ENCODE data around the gene IFT25. TPM values are rescaled to one million over a fixed set of nuclear protein-coding genes. Genes with fewer than 3 reads are reported as not detected.

The IFT25 gene
- total and polyA plus RNA-seq, 2 of the 13 experiments (the other 11 are each of a cell fraction or from before 2014, with no cell fraction given) = 19.7 to 48.0 TPM

DNA sequence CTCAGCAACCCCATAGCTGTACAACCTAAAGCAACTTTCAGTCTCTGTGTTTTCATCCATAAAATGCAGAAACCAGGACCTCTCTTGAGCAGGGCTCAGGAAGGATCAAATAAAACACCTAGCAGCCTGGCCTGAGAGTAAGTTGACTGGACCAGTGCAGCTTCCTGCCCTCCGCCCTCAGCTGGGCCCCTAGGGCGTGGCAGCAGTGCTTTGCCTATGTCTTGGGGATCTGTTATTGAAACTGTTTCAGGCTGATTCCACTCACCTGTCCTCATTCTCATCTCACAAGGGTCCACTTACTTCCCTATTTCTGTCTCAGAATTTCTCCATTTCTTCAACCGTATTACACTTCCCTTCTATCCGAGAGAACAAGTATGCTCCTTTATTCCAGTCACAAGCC lies 18.0 kb upstream of the IFT25 start:
- Histone ChIP-seq H3K4me3 (replicated peaks in 1 of 3; ENCODE audit: insufficient read depth in 1 of 3, low read depth in 2 of 3, low read length in 3 of 3) (no peak overlapping the region), H3K79me2 (ENCODE audit: insufficient read depth, low read length) (no peaks in the 10 kb centered on the region), H4K20me1 (ENCODE audit: insufficient read depth, low read length) (no peaks in the 10 kb centered on the region), H3K9ac (ENCODE audit: insufficient read depth, low read depth, low read length) (no peak overlapping the region), H3K4me2 (ENCODE audit: low read depth, low read length) (no peak overlapping the region), H3K27me3 (ENCODE audit: control insufficient read depth in 1 of 2, insufficient read depth in 2 of 2, low read length in 2 of 2) (no peaks in the 10 kb centered on the region), H2AFZ (ENCODE audit: low read length) (no peak overlapping the region), H3K27ac (ENCODE audit: extremely low read length, insufficient read depth, low read length) (no peak overlapping the region), H3K4me1 (ENCODE audit: insufficient read depth, low read length) (peaks cover 28% of the 10 kb centered on the region), H3K9me3 (ENCODE audit: low read length) (no peaks in the 10 kb centered on the region), H3K36me3 (replicated peaks in 1 of 2; ENCODE audit: control insufficient read depth in 1 of 2, insufficient read depth in 2 of 2, low read length in 2 of 2) (peaks cover 21 to 54% of the 10 kb centered on the region in 2 experiments)
- ChIA-PET POLR2A (interaction anchor here (1.5 to 1.8 kb wide), 2 partner anchors 18 to 19 kb away, joined by 4 read pairs; partner anchors contain the start of gene IFT25), CTCF (ENCODE audit: low intra/inter-chr PET ratio, low total read pairs) (no interaction called here)
- no TSS peak for BruUV-seq (replicated peaks)
- over 99% methylated on average over 4 of the region's 4 CpGs for WGBS (ENCODE audit: low lambda C conversion rate)
- no peak for TF ChIP-seq HNF4G (IDR thresholded peaks at IDR 0.05; ENCODE audit: borderline replicate concordance, low read depth, low read length)
- no peak for TF ChIP-seq HNF4G (CRISPR knock-in tag; IDR thresholded peaks at IDR 0.05; ENCODE audit: borderline replicate concordance, low read depth)
- no peak for TF ChIP-seq SMAD3 (CRISPR knock-in tag; IDR thresholded peaks at IDR 0.05)
- no peak for TF ChIP-seq CSRNP2 (CRISPR knock-in tag; conservative IDR thresholded peaks at IDR 0.05; ENCODE audit: low read depth)
- TF ChIP-seq TMF1 (CRISPR knock-in tag; IDR thresholded peaks at IDR 0.05; ENCODE audit: low read depth) = no peak
- TF ChIP-seq ZBTB8A (CRISPR knock-in tag; IDR thresholded peaks at IDR 0.05; ENCODE audit: borderline replicate concordance, low read depth) = no peak
- no peak for TF ChIP-seq NCOA5 (CRISPR knock-in tag; IDR thresholded peaks at IDR 0.05)
- in situ Hi-C loops (cut with HindIII; ENCODE audit: extremely low pct_ligation_motif_present, low pct_unique_long_range_greater_than_20kb) = no loop called here
- no peak for DNase-seq (ENCODE audit: low spot score)
- no peak for FAIRE-seq
- ATAC-seq = no peak
- intact Hi-C loops (cut with micrococcal nuclease; ENCODE audit: unreplicated experiment) = no loop called here

- CTCF ChIA-PET (ENCODE audit: low intra/inter-chr PET ratio, low total read pairs) = no interaction called here
- no peak for DNase-seq (ENCODE audit: low spot score)
- FAIRE-seq = no peak
- TF ChIP-seq ESRRA (CRISPR knock-in tag; IDR thresholded peaks at IDR 0.05; ENCODE audit: low read depth) = no peak
- no peak for TF ChIP-seq HNF1B (CRISPR knock-in tag; IDR thresholded peaks at IDR 0.05)
- TF ChIP-seq ZSCAN29 (CRISPR knock-in tag; conservative IDR thresholded peaks at IDR 0.05) = no peak
- no peak for TF ChIP-seq ZNF766 (CRISPR knock-in tag; IDR thresholded peaks at IDR 0.05; ENCODE audit: borderline replicate concordance)
- TF ChIP-seq, protein P1, sequence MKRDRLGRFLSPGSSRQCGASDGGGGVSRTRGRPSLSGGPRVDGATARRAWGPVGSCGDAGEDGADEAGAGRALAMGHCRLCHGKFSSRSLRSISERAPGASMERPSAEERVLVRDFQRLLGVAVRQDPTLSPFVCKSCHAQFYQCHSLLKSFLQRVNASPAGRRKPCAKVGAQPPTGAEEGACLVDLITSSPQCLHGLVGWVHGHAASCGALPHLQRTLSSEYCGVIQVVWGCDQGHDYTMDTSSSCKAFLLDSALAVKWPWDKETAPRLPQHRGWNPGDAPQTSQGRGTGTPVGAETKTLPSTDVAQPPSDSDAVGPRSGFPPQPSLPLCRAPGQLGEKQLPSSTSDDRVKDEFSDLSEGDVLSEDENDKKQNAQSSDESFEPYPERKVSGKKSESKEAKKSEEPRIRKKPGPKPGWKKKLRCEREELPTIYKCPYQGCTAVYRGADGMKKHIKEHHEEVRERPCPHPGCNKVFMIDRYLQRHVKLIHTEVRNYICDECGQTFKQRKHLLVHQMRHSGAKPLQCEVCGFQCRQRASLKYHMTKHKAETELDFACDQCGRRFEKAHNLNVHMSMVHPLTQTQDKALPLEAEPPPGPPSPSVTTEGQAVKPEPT (CRISPR knock-in tag; IDR thresholded peaks at IDR 0.05; ENCODE audit: low read depth) = no peak
- TF ChIP-seq ZKSCAN5 (CRISPR knock-in tag; IDR thresholded peaks at IDR 0.05) = no peak
These were observed 16.9 kb upstream of the IFT25 start for GRCh38 chr1:53962395-53962794.

More at GRCh38 chr1:53962395-53962794, 16.9 kb upstream of the IFT25 start:
- Histone ChIP-seq H3K9me3 (ENCODE audit: low read length) (no peaks in the 10 kb centered on the region), H3K4me1 (ENCODE audit: insufficient read depth, low read length) (peaks cover 19% of the 10 kb centered on the region), H2AFZ (ENCODE audit: low read length) (no peak overlapping the region), H4K20me1 (ENCODE audit: insufficient read depth, low read length) (no peaks in the 10 kb centered on the region), H3K27me3 (ENCODE audit: control insufficient read depth in 1 of 2, insufficient read depth in 2 of 2, low read length in 2 of 2) (no peaks in the 10 kb centered on the region), H3K36me3 (replicated peaks in 1 of 2; ENCODE audit: control insufficient read depth in 1 of 2, insufficient read depth in 2 of 2, low read length in 2 of 2) (peaks cover 20 to 60% of the 10 kb centered on the region in 2 experiments), H3K79me2 (ENCODE audit: insufficient read depth, low read length) (peaks cover 2% of the 10 kb centered on the region), H3K4me2 (ENCODE audit: low read depth, low read length) (no peak overlapping the region), H3K4me3 (replicated peaks in 1 of 3; ENCODE audit: insufficient read depth in 1 of 3, low read depth in 2 of 3, low read length in 3 of 3) (no peak overlapping the region), H3K27ac (ENCODE audit: extremely low read length, insufficient read depth, low read length) (no peak overlapping the region), H3K9ac (ENCODE audit: insufficient read depth, low read depth, low read length) (no peak overlapping the region)
- no peak for ATAC-seq
- WGBS (ENCODE audit: low lambda C conversion rate) = 97% methylated on average over 4 of the region's 4 CpGs
- POLR2A ChIA-PET = no interaction called here
- intact Hi-C loops (cut with micrococcal nuclease; ENCODE audit: unreplicated experiment) = no loop called here
- BruUV-seq (replicated peaks) = no TSS peak
- in situ Hi-C loops (cut with HindIII; ENCODE audit: extremely low pct_ligation_motif_present, low pct_unique_long_range_greater_than_20kb) = no loop called here

Measured in HepG2 (cell line).